ENCODE results near the gene PBX1.

The PBX1 gene

GRCh38 chr1:164901031-164901430, 342.0 kb downstream of the PBX1 start:
- DNase-seq = no peak
